Spleen (tissue), 13 donors: Measurements from ENCODE around the gene GPR139. TPM values are rescaled to one million over a fixed set of nuclear protein-coding genes. Genes with fewer than 3 reads are reported as not detected.

Source experiments
- DNase-seq: peaks from one replicate; pipeline ENCODE4 v3.0.0-alpha.2; 2020
- H3K27ac ChIP-seq, 8 donors: fragments of 200-600 bp; sonication (generic) in 7 of 8; 1 replicate in 4 of 8; 2 replicates in 4 of 8; pipeline versions ENCODE4 v1.5.0 to v1.8.0; 2016 to 2021; ENCODE audit warnings: inconsistent platforms in 4 of 8, mild to moderate bottlenecking in 4 of 8, moderate library complexity in 1 of 8
- H3K27me3 ChIP-seq, 7 donors: fragments of 200-600 bp; sonication (generic) in 6 of 7; replicated peaks in 1 of 7; 1 replicate in 4 of 7; 2 replicates in 3 of 7; pipeline versions ENCODE4 v1.5.0 to v1.8.0; 2016 to 2021; ENCODE audit warnings: inconsistent platforms in 3 of 7, mild to moderate bottlenecking in 1 of 7
- H3K36me3 ChIP-seq, 6 donors: fragments of 200-600 bp; sonication (generic) in 5 of 6; 1 replicate in 4 of 6; 2 replicates in 2 of 6; pipeline versions ENCODE4 v1.5.0 to v1.8.0; 2016 to 2021; ENCODE audit warnings: inconsistent platforms in 2 of 6
- H3K4me1 ChIP-seq, 6 donors: fragments of 200-600 bp; sonication (generic) in 5 of 6; 1 replicate in 3 of 6; 2 replicates in 3 of 6; pipeline versions ENCODE4 v1.5.0 to v1.8.0; 2016 to 2021; ENCODE audit warnings: inconsistent platforms in 3 of 6
- H3K4me3 ChIP-seq, 8 donors: fragments of 200-600 bp; sonication (generic) in 7 of 8; 1 replicate in 4 of 8; 2 replicates in 4 of 8; pipeline versions ENCODE4 v1.5.0 to v1.8.0; 2016 to 2021; ENCODE audit warnings: inconsistent platforms in 4 of 8, mild to moderate bottlenecking in 4 of 8, moderate library complexity in 2 of 8
- H3K9me3 ChIP-seq, 8 donors: fragments of 200-600 bp; sonication (generic) in 7 of 8; 1 replicate in 4 of 8; 2 replicates in 4 of 8; pipeline versions ENCODE4 v1.5.0 to v1.8.0; 2016 to 2021; ENCODE audit warnings: inconsistent platforms in 4 of 8
- CTCF ChIP-seq, 11 experiments: fragments of 200-600 bp in 7 of 11; fragments of 450-650 bp in 4 of 11; sonication (generic) in 4 of 11; IDR thresholded peaks in 8 of 11; conservative IDR thresholded peaks in 3 of 11; 1 replicate in 7 of 11; 2 replicates in 4 of 11; pipeline versions ENCODE4 v1.4.0 to v1.8.0; 2016 to 2021; ENCODE audit warnings: antibody characterized with exemption in 11 of 11, inconsistent platforms in 4 of 11, mild to moderate bottlenecking in 1 of 11
- POLR2A ChIP-seq, 3 donors: fragments of 450-650 bp; IDR thresholded peaks; one replicate each; pipeline ENCODE4 v1.5.1; 2017; ENCODE audit warnings: antibody characterized with exemption in 3 of 3, mild to moderate bottlenecking in 1 of 3
- POLR2AphosphoS5 ChIP-seq, 3 donors: sonication (generic); formaldehyde crosslinking; IDR thresholded peaks; one replicate each; pipeline ENCODE4 v1.5.1; 2017; ENCODE audit warnings: antibody characterized with exemption in 3 of 3
- WGBS, 5 donors: extraction: QIAGEN DNeasy Blood & Tissue Kit in 3 of 5; methylation state at CpG; one replicate each; pipeline versions ENCODE4 v1.1.5 to v1.1.7; 2013 to 2018; 5-methylcytosine and 5-hydroxymethylcytosine counted together
- intact Hi-C: fragments of 100-400 bp; cut with DNase I; formaldehyde crosslinking; loops from one replicate; pipeline ENCODE4 v1.15.0; 2023; ENCODE audit warnings: low total_unique reads
- long read RNA-seq, 2 donors: transcript quantifications; one replicate each; lab custom pipeline, GENCODE V29; 2026
- polyA plus RNA-seq, 3 donors: library from polyadenylated mRNA; stranded (reverse); fragments of 200-250 nt; gene quantifications; one replicate each; pipeline ENCODE4 v1.2.1, GENCODE V29; 2013
- total RNA-seq, 7 donors: library from RNA; depleted of rRNA in 3 of 7; stranded (reverse); fragments of >200 nt in 3 of 7; fragmentation: NEBNext Ultra II Directional in 4 of 7; extraction: Animal tissue kit (Norgen Biotek cat#: 25700) in 4 of 7; gene quantifications; one replicate each; pipeline versions ENCODE4 v1.1.0 to v1.2.1, GENCODE V29; 2016 to 2021
- donor health status: healthy with polysubstance abuse.
- donor health status: DM: no; HTN: no; CAD: no; lungs with moderate emphysema.
- donor health status: DM: no; HTN: no; CAD: no.
- donor health status: Bipolar disorder and iron deficiency.
- donor health status: healthy.
- donor health status: DM: no; HTN: no; CAD: no.
- donor health status: DM: yes; HTN: yes; CAD: no.

Gene GPR139
- total RNA-seq (not detected), polyA plus RNA-seq (not detected)
- long read RNA-seq, donor 1, result 0 reads
- long read RNA-seq, donor 2, result 0 reads

- TF ChIP-seq POLR2A (IDR thresholded peaks at IDR 0.05) (no peak), CTCF (IDR thresholded peaks at IDR 0.05 in 8 of 11, conservative IDR thresholded peaks at IDR 0.05 in 3 of 11) (no peak), POLR2AphosphoS5 (IDR thresholded peaks at IDR 0.05) (no peak)
- H3K9me3 ChIP-seq, result peaks cover 0 to 12% (median 5%) of the 10 kb centered on the region in 8 donors
- no peaks in the 10 kb centered on the region for H3K36me3 ChIP-seq
- 4 to 7% (median 4%) methylated on average over 50 to 76 of the region's 76 CpGs for WGBS, 5 donors
- peaks cover 0 to 60% (median 23%) of the 10 kb centered on the region in 7 donors for H3K27me3 ChIP-seq
- no peak for DNase-seq
- H3K27ac ChIP-seq, result no peak within 1 kb of the TSS
- intact Hi-C loops, result no loop called here
- no peak within 1 kb of the TSS for H3K4me3 ChIP-seq
- H3K4me1 ChIP-seq, result no peaks in the 10 kb centered on the region
Measured at GRCh38 chr16:20073203-20074098, at the start of gene GPR139. Gene GPR139 (minus strand): TSS chr16:20073890. CDS start chr16:20073616, 274 bp downstream.

DNA sequence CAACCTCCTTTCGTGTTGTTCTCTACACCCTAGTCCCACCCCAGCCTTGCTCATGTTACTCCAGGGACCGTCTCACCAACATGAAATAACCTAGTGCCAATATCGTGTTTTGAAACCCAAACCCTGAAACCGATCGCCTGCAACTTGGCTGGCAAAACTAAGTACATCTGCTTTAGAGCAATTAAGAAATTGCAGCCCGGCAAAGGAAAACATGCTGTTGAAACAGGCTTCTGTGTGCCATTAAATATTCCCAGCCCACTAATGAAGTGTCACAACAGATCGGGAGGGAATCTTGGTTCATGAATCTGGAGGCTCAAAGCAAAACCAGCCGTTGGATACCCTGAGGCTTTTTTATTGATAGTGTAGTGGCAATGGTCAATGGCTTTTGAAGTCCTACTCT lies 48.3 kb upstream of the GPR139 start:
- TF ChIP-seq CTCF (IDR thresholded peaks at IDR 0.05 in 8 of 11, conservative IDR thresholded peaks at IDR 0.05 in 3 of 11), result no peak
- TF ChIP-seq POLR2A (IDR thresholded peaks at IDR 0.05), result no peak
- no peak for TF ChIP-seq POLR2AphosphoS5 (IDR thresholded peaks at IDR 0.05)
- DNase-seq, result no peak
- intact Hi-C loops, result loop anchor here (10.0 kb wide), 1 partner anchor 57 kb away; no protein-coding TSS in a partner anchor

DNA sequence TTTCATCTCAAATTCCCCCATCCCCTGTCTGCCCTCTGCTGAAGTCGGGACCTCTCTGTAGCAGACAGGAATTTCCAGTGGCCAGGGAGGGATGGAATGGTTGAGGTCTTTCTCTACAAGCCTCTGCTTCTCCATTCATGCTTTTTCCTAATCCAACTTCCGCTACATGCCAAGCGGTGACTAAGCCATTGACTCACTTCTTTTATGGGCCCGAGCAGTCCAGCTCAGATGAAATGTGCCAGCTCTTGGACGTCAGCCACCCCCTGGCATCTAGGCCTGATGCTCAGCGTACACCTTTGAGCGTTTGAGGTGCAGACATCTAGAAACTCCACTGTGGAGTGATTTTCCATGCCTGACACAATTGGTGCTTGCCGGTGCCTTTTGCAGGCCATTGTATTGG lies 40.7 kb upstream of the GPR139 start:
- Histone ChIP-seq H3K27ac (no peak overlapping the region), H3K36me3 (no peaks in the 10 kb centered on the region), H3K4me1 (no peaks in the 10 kb centered on the region), H3K27me3 (peaks cover 0 to 10% (median 0%) of the 10 kb centered on the region in 7 donors), H3K4me3 (no peak overlapping the region), H3K9me3 (no peaks in the 10 kb centered on the region)
- TF ChIP-seq CTCF (IDR thresholded peaks at IDR 0.05 in 8 of 11, conservative IDR thresholded peaks at IDR 0.05 in 3 of 11), result no peak
- no peak for TF ChIP-seq POLR2A (IDR thresholded peaks at IDR 0.05)
- TF ChIP-seq POLR2AphosphoS5 (IDR thresholded peaks at IDR 0.05), result no peak
- WGBS, 5 donors, result 82 to 90% (median 84%) methylated on average over 8 of the region's 8 CpGs
- no peak for DNase-seq
- intact Hi-C loops, result no loop called here

More for the DNA sequence above, 48.3 kb upstream of the GPR139 start:
- no peak overlapping the region for H3K27ac ChIP-seq
- no peaks in the 10 kb centered on the region for H3K36me3 ChIP-seq
- H3K4me1 ChIP-seq, result no peaks in the 10 kb centered on the region
- H3K9me3 ChIP-seq, result peaks cover 0 to 21% (median 15%) of the 10 kb centered on the region in 8 donors
- peaks cover 0 to 4% (median 0%) of the 10 kb centered on the region in 7 donors for H3K27me3 ChIP-seq
- WGBS, 5 donors, result 79 to 87% (median 82%) methylated on average over 8 of the region's 8 CpGs
- H3K4me3 ChIP-seq, result no peak overlapping the region

- no peak overlapping the region for H3K27ac ChIP-seq
- intact Hi-C loops, result no loop called here
- TF ChIP-seq POLR2A (IDR thresholded peaks at IDR 0.05), result no peak
- no peaks in the 10 kb centered on the region for H3K9me3 ChIP-seq
- H3K4me1 ChIP-seq, result no peaks in the 10 kb centered on the region
- no peaks in the 10 kb centered on the region for H3K36me3 ChIP-seq
- DNase-seq, result no peak
- WGBS, 5 donors, result 83 to 93% (median 88%) methylated on average over 3 of the region's 3 CpGs
- no peak overlapping the region for H3K4me3 ChIP-seq
- no peaks in the 10 kb centered on the region for H3K27me3 ChIP-seq
Measured at GRCh38 chr16:20111143-20111542, 37.5 kb upstream of the GPR139 start.
